Upper lobe of left lung (tissue), 4 donors: Measurements from ENCODE around the gene NHSL1.

Experiments
- POLR2A ChIP-seq, 4 donors: fragments of 450-650 bp; IDR thresholded peaks; one replicate each; pipeline ENCODE4 v1.5.1; 2016 to 2017; ENCODE audit warnings: antibody characterized with exemption in 4 of 4, mild to moderate bottlenecking in 2 of 4
- POLR2AphosphoS5 ChIP-seq, 2 donors: sonication (generic); formaldehyde crosslinking; IDR thresholded peaks; one replicate each; pipeline ENCODE4 v1.5.1; 2017; ENCODE audit warnings: antibody characterized with exemption in 2 of 2
- TF ChIP-seq, protein P1 (sequence below), 6 experiments: fragments of 450-650 bp in 4 of 6; fragments of 200-600 bp in 2 of 6; sonication (generic) in 2 of 6; IDR thresholded peaks; one replicate each; pipeline ENCODE4 v1.5.1; 2016 to 2019; ENCODE audit warnings: antibody characterized with exemption in 6 of 6

DNA sequence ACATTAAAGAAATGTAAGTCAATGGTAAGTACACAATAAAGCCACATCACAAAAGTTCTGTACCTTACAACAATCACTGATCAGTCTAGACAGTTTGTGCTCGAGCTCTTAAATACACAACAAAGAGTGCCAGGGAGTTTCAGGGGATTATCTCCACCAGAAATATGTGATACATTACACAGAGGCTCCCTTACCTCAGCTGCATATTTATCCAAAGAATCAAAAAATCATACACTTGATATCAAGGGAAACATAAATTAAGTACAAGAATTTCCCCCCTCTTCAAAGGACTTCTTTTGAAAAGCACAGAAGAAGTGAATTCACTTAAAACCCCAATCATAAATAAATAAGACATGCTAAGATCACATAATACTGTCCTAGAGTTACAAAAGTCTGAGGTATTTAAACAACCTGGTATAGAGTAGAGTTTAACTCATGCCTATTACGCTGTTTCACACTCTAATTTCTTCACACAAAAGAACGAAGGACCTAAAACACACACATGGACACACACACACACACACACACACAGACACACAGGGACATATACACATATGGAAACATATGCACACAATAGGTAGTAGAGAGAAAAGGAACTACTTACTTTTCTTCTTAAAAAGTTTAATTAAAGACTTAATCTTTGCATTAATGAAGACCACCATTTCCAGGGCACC is 528 bp downstream of the NHSL1 start:
- TF ChIP-seq, protein P1, sequence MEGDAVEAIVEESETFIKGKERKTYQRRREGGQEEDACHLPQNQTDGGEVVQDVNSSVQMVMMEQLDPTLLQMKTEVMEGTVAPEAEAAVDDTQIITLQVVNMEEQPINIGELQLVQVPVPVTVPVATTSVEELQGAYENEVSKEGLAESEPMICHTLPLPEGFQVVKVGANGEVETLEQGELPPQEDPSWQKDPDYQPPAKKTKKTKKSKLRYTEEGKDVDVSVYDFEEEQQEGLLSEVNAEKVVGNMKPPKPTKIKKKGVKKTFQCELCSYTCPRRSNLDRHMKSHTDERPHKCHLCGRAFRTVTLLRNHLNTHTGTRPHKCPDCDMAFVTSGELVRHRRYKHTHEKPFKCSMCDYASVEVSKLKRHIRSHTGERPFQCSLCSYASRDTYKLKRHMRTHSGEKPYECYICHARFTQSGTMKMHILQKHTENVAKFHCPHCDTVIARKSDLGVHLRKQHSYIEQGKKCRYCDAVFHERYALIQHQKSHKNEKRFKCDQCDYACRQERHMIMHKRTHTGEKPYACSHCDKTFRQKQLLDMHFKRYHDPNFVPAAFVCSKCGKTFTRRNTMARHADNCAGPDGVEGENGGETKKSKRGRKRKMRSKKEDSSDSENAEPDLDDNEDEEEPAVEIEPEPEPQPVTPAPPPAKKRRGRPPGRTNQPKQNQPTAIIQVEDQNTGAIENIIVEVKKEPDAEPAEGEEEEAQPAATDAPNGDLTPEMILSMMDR (IDR thresholded peaks at IDR 0.05) = no peak
- TF ChIP-seq POLR2AphosphoS5 (IDR thresholded peaks at IDR 0.05) = no peak
- no peak for TF ChIP-seq POLR2A (IDR thresholded peaks at IDR 0.05)
